GM18520 (cell line): ENCODE results near the gene GLYATL1B.
"Not testable (repeated sequence)": the region's sequence is repeated elsewhere in the genome, so short reads cannot be mapped to it uniquely, and the experiment has no call there.

Source experiments
- ATAC-seq: cut with Tn5 transposase; IDR thresholded peaks from one replicate; pipeline ENCODE4 v1.9.1; 2021; ENCODE audit not compliant: unreplicated experiment

GLYATL1B gene

GRCh38 chr11:59095225-59095624 lies 9.1 kb downstream of the GLYATL1B start:
- peak; percentile 50 for ATAC-seq

DNA sequence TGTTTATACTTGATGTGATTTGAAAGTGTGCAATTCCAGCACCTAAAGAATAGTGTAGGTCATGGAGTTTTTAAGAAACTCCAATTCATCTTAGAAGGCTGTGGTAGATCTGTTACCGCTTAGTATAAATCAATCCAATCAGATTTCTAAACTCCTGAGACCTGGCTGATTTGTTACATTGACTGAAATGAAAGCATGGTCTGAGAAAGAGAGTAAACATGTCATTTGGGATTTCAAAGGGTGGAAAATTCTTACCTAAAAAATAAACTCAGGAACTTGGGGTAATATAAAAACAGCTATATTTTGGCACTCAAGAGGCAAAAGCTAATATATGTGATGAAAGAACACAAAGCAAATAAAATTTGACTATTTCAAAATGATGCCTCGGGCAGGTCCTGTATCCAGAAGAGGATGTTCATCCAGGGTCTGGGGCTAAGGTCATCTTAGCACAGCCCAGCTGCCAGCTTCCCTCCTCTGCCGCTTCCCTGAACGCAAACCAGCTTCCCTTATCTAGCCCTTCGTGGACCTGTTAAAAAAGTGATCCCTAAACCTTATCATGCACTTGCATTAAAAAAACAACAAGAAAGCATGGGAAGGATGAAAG lies 10.0 kb downstream of the GLYATL1B start:
- ATAC-seq, result not testable (repeated sequence)

- peak; percentile 29 for ATAC-seq
These were observed 11.1 kb downstream of the GLYATL1B start for GRCh38 chr11:59097113-59097708.

- not testable (repeated sequence) for ATAC-seq
These were observed 11.8 kb downstream of the GLYATL1B start for GRCh38 chr11:59097938-59098337.

DNA sequence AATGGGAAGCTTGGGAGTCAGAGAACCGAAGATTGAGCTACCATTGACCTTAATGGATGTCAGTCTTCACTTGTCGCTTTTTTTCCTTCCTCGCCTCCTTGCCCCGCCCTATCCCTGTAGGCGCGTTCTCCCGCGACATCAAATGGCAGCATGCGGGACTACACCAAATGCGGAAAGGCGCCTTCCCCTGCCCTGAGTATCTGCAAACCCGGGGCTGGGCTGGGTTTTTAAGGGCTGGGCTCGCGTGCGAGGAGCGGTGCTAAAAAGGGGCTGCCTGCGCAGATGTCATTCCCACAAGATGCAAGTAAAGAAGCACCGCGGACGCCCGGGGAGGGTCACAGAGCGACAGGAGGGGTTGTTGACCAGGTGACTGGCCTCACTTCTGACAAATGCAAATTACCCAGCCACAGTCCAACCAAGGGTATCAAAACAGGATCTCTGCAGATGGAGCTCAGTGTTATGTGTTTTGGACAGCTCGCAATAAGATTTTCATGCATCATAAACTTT lies 16.2 kb downstream of the GLYATL1B start:
- ATAC-seq, result peak; percentile 49

GRCh38 chr11:59106363-59107336 lies 20.5 kb downstream of the GLYATL1B start, which contains the start of gene FAM111B:
Gene FAM111B, plus strand, starts transcription at chr11:59107237. Its CDS starts 2,389 bp downstream, at chr11:59109626.
- peak; percentile 60 for ATAC-seq

- ATAC-seq, result peak; percentile 28
These were observed 21.6 kb downstream of the GLYATL1B start for GRCh38 chr11:59107721-59108120.

GRCh38 chr11:59112494-59112893 lies 26.4 kb downstream of the GLYATL1B start:
- ATAC-seq, result no peak

DNA sequence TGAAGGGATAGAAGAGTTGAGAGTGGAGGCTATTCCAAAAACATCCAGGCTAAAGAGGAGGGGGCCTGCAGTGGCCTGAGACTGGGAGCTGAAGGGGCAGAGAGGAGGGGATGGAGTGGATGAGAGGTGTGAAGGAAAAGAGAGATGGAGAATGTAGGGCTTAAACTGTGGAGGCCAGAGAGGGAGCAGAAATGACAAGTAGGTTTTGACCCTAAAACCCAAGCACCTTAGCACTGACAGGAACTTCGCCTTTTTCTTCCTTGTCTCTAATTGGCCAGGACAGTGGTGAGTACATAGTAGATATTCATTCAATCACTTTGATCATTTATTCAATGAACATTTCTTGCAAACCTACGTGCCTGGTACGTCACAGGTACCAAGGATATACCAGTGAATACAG lies 28.2 kb downstream of the GLYATL1B start:
- no peak for ATAC-seq

- no peak for ATAC-seq
These were observed 29.4 kb downstream of the GLYATL1B start for GRCh38 chr11:59115553-59115952.

- no peak for ATAC-seq
These were observed 31.7 kb downstream of the GLYATL1B start for GRCh38 chr11:59117774-59118173.

GRCh38 chr11:59119826-59120225 lies 33.7 kb downstream of the GLYATL1B start:
- ATAC-seq, result no peak

DNA sequence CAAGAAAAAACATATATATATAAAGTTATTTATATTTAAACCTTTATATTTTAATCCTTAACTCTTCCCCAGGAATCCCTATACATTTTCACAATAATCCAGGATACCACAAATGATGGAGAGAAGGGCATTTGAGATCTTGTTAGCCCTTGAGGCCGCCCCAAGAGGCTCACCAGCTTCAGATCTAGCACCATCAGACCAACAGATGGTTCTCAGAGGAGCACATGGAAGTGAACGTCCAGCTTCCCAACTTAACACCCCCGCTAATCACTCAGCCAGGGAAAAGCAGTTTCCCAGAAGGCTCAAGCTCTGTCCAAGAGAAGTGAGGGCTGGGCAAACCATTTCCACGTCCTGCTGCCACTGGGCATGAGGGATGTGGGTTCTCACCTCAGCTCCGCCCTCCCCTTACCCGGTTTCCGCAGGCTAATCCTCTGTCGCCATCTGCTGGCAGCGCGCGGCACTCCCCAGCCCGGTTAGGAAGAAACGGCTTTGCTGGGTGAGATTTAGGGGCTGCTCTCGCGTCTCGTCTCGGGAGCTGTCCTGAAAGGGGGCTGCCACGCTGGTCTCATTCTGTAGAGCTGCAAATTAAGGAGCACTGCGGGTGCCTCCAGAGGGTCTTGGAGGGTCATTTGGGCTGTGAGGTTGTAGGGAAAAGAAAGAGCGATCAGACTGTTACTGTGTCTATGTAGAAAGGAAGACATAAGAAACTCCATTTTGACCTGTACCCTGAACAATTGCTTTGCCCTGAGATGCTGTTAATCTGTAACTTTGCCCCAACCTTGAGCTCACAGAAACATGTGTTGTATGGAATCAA lies 49.7 kb downstream of the GLYATL1B start:
- ATAC-seq, result peak; percentile 91

DNA sequence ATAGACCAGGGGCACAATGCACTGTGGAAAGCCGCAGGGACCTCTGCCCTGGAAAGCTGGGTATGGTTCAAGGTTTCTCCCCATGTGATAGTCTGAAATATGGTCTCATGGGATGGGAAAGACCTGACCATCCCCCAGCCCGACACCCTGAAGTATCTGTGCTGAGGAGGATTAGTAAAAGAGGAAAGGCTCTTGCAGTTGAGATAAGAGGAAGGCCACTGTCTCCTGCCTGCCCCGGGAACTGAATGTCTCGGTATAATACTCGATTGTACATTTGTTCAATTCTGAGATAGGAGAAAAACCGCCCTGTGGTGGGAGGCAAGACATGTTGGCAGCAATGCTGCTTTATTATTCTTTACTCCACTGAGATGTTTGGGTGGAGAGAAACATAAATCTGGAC lies 50.4 kb downstream of the GLYATL1B start:
- not testable (repeated sequence) for ATAC-seq

GRCh38 chr11:59137190-59137589 lies 51.1 kb downstream of the GLYATL1B start:
- ATAC-seq, result no peak

DNA sequence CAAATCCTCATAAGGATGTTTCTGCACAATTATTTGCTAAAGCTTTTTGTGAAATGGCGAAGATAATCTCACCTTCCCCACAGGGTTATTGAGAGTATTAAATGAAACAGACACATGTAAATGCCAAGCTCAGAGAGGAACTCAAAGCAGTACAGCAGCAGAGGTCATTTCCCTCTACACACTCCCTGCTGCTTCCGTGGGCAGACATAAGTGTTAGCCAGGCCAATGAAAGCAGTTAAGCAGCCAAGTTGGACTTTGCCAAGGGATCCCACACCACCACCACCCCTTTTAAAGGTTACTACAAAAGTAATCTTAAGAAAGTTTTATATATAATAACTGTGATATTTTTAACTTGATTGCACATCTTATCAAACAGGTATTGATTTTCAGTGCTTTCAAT lies 52.5 kb downstream of the GLYATL1B start:
- no peak for ATAC-seq

DNA sequence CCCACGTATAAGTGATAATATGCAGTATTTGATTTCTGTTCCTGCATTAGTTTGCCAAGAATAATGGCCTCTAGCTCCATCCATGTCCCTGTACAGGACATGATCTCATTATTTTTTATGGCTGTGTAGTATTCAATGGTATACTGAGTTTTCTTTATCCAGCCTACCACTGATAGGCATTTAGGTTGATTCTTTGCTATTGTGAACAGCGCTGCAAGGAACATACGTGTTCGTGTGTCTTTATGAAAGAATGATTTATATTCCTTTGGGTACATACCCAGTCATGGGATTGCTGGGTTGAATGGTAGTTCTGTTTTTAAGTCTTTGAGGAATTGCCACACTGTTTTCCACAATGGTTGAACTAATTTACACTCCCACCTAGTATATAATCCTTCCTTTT lies 55.1 kb downstream of the GLYATL1B start:
- no peak for ATAC-seq

DNA sequence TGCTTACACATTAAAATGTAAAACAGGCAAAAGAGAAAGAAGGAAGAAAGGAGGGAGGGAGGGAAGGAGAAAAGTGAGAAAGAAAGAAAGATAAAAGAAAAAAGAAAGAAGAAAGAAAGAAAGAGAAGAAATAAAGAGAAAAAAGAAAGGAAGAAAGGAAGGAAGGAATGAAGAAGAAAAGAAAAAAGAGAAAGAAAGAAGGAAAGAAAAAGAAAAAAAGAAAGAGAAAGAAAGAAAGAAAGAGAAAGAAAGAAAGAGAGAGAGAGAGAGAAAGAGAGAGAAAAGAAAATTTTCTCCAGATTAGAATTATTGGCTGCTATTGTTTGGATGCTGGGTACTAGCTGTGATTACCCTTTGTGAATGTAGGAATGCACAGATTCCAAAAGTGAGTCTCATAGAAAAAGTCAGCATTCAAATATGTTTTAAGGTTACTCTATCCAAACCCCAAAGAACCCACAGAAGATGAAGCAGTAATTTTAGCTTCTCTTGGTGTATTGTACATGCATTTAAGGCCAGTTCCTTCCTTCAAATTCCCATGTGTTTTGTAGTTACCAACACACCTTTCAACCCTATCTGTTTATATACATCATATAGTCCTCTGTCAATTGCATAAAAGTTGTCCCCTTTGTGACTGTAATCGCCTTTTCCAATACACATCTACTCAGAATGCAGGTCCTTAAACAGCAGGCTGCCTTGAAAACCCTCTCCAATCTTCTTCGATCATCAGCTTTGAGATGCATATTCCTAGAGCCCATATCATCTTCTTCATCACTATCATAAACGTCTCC lies 55.8 kb downstream of the GLYATL1B start:
- ATAC-seq, result no peak

GRCh38 chr11:59142530-59143507 lies 56.7 kb downstream of the GLYATL1B start, which contains the start of gene FAM111A:
Gene FAM111A, plus strand, starts transcription at chr11:59142856. Its CDS starts 6,017 bp downstream, at chr11:59148873.
- peak; percentile 58 for ATAC-seq
